Effector CD4-positive, alpha-beta T cell (primary cell): Measurements from ENCODE around the gene CDKL2.
"Not testable (repeated sequence)": the region's sequence is repeated elsewhere in the genome, so short reads cannot be mapped to it uniquely, and the experiment has no call there.

Source experiments
- DNase-seq: peaks from one replicate; pipeline ENCODE4 v3.0.0-alpha.2; 2020
- total RNA-seq: gene quantifications from one replicate; lab custom pipeline; 2026; lab: John Stamatoyannopoulos, UW

The CDKL2 gene
- total RNA-seq: 3.0 reads per million, percentile 10 among the genes with 10 or more reads in this experiment

DNA sequence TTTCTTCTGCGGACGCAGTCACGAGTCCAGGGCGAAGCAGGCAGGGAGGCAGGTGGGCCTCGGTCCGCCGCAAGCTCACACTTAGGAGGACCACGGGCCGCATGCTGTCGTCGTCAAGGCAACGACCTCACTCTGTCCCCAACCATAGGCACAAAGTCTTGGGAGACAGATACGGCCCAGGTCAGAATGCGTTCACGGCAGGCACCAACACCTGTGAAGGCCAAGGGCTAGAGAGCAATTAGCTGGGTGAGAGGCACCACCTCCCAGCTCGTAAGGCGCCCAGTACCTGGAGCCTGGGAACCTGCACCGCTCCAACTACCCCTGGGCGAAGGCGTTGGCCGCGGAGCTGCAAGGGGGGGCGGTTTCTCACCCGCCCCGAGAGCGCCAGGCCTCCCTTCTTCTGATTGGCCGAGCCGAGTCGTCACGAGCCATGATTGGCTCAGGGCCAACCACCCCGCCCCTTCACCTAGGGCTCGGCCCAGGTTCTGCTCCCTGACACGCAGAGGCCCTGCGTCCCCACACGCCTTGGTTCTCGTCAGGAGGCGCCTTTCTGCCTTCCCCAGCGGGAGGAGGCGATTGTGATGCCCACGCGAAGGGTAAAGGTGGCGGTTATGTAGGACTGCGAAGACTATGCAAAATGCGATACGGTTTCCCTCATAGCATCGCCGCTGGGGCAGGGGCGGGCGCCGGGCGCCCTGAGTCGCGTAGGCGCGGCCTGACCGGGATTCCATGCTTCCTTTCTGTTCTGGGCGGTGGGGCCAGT is at the start of gene CDKL2:
Gene CDKL2 (minus strand): TSS at position 355 of the 763 bp plus-strand sequence. CDS start 4,540 bp downstream, outside the sequence.
- peak; percentile 91 for DNase-seq

DNA sequence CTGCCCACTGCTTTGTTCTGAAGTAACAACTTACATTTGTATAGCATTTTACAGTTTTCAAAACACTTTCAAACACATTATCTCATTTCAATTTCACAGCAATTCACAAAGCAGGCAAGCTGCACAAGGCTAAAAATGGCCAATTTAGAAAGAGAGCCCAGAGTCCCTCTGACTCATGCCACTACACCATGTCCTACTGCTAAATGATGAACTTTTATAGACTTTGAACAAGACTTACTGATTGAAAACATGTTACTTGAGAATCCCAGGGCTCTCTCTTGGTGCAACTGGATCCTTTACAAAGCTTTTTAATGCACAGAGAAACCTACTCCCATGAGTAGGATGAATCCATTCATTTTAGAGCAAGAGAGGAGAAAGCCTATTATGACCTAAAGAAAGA is 48.6 kb upstream of the CDKL2 start:
- no peak for DNase-seq

DNA sequence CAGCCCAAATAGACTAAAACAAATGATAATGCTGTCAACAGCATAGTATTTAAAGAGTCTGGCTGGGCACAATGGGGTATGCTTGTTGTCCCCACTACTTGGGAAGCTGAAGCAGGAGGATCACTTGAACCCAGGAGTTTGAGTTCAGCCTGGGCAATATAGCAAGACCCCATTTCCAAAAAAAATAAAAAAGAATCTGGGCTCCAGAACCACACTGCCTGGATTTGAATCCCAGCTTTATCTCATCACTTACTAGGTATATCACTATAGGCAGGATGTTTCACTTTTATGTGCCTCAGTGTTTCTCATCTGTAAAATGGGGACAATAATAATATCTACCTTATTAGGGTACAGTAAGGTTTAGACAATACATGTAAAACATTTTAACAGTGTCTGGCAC is 48.1 kb upstream of the CDKL2 start:
- DNase-seq: no peak

DNA sequence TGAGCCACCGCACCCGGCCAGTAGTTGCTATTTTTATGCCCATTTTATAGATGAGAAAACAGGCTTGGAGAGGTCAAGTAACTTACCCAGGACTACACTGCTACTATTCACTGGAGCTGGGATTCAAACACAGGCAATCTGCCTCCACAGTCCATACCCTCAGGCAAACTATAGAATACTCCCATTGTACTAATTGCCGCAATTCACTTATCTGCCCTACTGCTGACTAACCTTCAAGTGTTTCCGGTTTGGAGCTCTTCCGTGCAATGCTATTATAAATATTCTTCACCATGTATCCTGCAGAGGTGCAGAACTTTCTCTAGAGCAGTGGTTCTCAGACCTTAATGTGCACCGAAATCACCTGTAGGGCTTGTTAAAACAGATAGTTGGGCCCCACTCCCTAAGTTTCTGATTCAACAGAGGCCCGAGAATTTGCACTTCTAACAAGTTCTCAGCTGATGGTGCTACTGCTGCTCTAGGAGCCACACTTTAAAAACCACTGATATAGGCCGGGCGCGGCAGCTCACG is 44.7 kb upstream of the CDKL2 start:
- no peak for DNase-seq

DNA sequence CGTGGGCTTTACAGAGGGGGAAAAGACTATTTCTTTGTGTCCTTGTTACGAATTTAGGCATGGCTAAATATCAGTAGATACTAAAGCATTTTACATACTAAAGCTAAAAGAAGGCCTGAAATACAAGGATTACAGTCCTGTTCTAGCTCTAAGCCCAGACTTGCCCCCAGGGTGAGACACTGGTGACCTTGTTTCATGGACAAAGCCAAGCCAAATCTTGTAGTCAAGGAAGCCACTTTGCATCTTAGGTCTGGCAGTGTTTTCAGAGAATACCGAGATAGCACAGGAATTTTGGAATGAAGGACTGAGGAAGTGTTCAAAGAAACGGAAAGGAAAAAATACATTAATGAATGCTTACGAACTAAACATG is 43.6 kb upstream of the CDKL2 start:
- no peak for DNase-seq

DNA sequence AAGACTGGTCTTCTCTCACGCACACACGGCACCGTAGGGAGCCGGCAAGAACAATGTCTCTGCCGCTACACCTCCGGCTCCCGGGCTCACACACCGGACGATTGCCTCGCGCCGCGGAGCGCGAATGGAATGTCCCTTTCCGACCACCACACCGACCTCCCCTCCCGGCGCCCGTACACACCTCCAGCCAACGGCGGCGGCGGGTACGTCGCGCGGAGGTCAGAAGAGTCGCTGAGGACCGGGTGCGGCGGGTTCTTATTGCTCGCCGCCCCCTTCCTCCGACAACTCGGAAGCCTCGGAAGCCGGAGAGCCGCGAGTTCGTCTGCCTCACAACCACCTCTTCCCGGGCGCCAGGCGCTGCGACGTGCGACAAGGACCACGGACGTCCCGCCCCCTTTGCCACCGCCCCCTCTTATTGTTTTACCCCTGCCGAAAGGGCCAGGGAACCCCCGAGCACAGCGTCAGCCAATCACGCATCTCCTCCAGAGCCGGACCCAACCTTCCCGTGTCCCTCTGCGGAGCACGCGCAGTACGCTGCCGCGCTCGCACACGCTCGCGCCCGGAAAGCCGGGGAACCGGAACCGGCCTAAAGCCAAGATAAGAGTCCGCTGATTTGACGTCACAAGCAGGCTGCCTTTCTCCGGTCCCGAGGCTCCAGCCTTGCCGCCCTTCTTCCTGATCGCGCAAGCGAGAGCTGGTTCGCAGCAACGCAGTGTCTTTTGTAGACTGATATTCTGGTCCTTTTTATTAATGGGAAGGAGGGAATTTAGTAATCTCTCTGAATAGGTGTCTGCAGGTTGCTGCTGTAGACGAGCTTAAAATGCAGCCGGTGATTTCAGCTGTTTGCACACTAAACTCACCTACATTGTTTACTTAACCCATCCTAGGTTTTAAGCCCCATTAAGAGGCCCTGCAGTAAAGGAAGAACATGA is 43.0 kb upstream of the CDKL2 start, which contains the start of gene G3BP2:
Gene G3BP2 (minus strand): TSS at position 385 of the 932 bp plus-strand sequence. CDS start 11,386 bp downstream, outside the sequence.
- DNase-seq: peak; percentile 96

DNA sequence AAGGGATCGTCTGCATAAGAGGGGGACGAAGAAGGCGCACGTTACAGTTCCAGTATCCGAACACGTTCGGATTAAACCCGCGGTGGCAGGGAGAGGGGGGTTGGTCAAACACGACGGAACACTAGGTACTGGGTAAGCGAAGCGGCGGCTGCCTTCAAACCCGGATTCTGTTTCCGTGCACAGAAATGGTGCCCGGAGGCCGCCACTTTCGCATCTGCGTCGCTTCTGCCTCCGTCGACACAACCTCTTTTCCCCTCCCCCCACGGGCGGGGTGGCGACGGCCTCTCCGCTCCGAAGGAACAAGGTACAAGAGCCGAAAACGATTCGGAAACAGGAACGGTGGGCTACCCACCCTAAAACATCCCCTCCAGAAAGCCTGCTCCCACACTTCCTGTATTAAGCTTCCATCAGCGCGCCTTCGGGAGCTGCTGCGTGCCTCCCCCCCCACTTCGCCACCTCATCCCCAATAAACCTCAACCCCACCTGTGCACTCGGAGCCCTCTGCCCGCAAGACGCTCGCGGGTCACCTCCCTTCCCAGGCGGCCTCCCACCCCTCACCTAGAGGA is 42.2 kb upstream of the CDKL2 start:
- DNase-seq: peak; percentile 71

DNA sequence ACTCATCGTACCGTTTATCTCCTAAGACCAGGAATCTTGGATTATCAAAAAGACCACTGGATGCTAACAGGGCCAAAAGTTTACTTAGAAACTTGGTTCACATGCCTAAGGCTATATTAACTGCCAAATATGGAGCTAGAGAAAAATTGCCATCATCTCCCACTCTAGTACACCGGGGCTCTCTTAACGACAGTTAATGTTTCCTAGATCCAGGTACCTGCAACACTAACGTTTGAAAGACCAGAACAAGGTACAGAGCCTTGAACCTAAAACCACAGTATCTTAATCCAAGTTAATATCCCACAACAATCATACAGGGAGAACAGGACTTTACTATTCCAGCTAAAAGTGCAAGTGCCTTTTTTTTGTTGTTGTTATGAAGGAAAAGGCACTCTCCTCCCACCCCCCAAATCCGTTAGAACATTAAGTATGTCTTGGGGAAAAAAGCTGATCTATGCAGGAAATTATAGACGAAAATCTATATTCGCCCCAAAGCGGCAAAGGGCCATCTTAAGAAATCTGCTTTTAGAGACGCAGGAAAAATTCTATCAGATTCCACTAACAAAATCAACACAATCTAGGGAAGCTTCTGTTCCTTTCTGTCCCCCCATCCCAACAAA is 41.6 kb upstream of the CDKL2 start:
- DNase-seq: no peak

DNA sequence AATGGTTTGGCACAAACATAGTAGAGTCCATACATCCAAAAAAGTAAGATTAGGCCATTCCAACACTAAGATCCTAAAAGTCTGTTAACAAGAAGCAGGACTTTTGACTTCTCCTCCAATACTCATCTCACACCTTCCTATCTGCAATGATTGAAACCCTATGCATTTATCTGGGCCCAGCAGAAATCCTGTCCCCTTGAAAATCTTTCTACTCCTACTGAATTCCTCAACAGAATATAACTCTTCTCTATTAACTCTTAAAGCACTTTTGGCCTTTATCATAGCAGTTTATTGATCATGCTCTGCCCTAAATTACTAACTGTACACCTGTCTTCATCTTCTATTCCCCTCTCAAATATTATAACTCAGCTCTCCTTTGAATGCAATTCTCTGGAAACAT is 38.3 kb upstream of the CDKL2 start:
- DNase-seq: no peak

DNA sequence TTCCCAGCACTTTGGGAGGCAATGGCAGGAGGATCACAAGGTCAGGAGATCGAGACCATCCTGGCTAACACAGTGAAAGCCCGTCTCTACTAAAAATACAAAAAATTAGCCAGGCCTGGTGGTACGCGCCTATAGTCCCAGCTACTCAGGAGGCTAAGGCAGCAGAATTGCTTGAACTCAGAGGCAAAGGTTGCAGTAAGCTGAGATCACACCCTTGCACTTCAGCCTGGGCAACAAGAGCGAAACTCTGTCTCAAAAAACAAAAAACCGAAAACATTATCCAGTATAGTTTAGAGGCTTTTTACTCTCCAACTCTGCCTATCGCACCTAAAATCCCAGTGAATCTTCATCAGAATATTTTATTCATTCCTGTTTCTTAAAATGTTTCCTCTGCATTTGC is 37.3 kb upstream of the CDKL2 start:
- not testable (repeated sequence) for DNase-seq

DNA sequence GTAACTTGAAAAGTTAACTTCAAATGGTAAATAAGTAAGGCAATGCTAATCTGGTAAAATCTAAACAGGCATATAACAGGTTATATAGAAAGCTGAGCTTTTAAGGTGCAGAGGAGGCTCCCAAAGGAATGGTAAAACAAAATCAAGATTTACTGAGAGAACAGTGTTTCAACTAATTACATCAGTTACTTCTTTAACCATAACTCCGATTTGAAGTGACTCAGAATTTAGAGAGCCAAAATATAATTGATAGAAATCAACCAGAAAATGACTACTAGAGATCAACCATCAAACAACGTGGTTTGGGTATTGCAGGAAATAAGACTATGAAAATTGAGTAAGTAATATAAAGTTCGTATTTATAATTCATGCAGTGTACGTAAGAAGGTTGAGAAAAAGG is 36.0 kb upstream of the CDKL2 start:
- no peak for DNase-seq

DNA sequence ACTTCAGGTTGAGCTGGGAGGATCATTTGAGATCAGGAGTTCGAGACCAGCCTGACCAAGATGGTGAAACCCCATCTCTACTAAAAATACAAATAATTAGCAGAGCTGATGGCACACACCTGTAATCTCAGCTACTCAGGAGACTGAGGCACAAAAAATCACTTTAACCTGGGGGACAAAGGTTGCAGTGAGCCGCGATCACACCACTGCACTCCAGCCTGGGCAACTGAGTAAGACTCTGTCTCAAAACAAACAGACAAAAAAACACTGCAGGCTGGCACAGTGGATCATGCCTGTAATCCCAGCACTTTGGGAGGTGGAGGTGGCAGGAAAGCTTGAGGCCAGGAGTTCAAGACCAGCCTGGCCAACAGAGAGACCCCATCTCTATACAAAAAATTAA is 34.3 kb upstream of the CDKL2 start:
- DNase-seq: not testable (repeated sequence)

DNA sequence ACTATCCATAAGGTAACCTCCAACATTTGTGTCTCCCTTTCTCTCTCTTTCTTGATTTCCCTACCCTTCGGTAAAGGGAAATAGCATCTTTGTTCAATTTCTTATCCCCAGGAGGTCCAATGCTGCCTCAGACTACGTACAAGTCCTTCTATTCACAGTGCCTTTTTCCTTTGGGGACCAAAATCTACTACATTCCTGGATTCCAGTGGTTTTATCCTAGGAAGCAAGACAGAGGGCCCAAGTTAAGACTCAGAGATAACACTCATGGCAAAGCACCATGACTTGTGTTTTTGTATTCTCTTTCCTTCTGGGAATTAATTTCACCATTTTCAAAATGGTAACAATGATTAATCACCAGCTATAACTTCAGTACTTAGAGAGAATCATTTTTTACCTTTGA is 32.3 kb upstream of the CDKL2 start:
- DNase-seq: no peak

DNA sequence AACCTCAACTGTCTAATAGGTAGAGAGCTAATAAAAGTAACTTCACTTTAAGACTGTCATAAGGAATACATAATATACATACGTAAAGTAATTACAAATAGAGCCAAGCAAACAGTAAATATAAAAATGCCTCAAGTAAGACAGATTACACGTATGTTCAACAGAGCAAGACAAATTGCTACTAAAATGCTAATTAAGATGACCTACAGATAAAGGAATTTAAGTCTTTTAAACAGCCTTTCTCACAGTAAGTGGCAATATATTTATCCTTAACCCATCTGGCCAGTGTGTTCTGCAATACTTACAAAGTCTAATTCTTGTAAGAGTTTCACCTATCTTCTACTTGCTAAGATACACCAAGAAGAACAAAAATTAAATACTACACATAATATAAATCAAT is 30.2 kb upstream of the CDKL2 start:
- no peak for DNase-seq

DNA sequence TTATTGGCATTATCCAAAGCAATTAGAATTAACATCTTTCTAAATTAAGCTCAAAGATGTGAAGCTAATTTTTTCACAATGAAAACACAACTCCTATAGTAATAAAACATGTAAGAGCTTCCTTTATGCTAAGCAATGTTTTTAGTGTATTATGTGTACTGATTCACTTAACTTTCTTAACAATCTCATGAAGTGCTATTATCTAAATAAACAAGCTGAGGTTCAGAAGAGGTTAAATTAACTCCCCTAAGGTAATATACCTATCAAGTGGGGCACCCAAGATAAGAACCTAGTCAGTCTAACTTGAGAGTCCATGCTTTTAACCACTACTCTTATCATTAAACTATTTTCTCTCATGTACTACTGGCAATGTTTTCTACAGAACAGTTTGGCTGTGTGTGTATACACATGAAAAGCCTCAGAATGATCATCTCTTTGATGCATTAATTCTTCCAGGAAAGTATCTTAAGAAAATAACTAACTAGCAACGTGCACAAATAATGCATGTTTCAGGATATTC is 29.2 kb upstream of the CDKL2 start:
- no peak for DNase-seq

DNA sequence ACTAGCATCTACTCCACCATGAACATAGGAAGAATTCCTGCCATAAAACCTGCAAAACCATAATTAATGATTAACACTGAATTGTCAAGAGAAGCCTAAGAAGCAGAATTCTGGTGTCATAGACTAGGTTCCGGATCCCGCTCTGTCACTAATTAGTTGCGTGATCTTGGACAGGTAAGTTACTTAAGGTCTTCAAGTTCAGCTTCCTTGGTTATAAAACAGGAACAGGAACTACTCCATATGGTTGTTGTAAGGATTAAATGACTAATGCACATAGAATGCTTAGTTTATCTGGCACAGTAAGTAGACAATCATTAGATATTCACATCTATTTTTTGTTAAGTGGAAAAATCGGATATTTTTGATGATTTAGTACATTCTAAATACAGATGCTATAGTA is 28.5 kb upstream of the CDKL2 start:
- no peak for DNase-seq

DNA sequence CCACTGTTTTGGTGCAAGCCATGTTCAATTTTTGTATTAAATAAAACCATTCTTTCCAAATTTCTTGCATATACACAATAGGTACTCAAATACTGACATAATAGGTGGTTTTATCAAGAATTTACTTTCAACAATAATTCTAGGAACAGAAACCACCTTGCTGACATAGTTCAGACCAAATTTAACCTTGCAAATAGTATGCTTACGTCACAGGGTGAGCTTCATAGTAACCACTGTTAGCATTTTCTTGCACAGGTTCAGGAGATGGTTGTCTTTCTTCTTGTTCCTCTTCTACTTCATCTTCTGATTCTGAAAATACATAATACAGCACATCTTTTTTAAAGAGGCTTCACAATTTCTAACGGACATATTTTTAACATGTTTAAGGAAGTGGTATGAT is 25.2 kb upstream of the CDKL2 start:
- DNase-seq: no peak

DNA sequence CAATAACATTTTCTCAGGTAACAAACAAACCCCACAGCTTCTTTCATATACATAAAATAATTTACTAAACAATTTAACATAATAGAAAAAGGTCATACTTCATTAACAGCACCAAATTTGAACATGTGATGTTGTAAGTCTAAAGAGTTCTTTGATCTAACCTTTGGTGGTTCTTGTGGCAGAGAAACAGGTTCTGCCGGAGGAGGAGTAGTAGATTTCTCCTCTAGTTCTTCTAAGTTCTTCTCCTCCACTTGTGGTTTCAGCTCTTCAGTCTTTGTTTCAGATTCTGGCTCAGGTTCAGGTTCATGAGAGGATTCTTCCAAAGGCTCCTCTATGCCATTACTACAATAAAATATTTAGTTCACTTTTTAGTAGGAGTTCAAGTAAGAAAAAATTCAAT is 24.6 kb upstream of the CDKL2 start:
- DNase-seq: no peak

DNA sequence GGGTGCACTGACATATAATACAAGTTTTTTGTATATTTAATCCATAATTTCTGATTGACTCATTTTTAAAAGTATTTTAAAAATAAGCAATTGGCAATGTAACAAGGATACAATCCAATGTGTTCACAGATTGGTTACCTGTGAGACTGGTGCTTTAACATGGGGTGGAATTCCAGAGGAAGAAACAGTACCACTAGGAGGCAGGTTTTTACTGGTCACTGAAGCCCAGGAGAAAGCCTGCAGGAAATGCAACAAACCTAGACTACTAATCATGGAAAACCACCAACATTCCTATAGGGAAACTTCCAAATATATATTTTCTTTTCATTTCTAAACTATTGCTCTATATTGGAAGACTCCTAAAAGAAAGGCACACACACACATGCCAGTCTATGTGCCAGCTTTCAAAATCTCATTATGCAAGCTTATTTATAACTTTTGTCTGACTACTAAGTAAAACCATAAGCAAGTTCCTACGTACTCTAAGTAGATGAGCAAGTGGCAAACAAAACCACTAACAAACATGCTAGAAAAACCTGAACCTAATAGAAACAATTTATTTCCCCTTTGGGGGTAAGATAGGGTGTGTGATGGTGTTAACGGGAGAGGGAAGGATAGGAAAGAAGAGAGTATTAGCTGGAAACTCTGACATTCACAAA is 23.6 kb upstream of the CDKL2 start:
- DNase-seq: no peak

DNA sequence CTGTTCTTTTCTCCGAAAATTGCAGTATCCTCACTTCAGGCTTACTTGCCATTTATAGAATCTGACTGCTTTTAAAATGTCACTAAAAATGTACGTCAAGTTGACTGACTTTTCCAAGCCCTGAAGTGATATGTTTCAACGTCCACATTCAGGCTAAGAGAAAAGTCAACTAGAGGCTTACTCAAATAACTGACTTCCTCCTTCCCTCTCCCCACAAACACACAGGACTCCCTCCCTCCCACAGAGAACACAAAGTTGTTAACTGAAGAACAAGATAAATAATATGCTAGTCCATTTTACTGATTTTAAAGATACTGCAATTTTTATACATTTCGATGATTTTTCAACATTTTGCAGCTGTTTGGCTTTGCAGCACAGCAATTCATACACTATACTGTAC is 13.8 kb upstream of the CDKL2 start:
- no peak for DNase-seq

DNA sequence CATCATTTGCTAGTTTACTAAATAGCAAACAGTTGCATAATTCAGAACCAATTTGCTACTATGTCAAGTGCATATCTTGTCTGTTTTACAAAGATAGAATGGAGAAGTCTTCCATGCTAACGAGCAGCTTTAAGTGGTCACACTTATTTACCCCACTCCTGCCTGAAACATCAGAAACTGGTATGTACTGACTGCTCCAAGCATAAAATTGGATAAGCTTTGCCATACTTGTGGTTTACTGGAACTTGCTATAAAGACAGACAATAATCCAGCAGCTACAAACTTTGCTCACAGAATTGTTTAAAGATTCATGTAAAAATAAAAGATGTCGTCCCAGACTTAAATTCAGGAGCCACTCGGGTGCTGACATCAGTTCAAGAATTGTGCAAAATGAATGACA is 13.3 kb upstream of the CDKL2 start:
- no peak for DNase-seq

DNA sequence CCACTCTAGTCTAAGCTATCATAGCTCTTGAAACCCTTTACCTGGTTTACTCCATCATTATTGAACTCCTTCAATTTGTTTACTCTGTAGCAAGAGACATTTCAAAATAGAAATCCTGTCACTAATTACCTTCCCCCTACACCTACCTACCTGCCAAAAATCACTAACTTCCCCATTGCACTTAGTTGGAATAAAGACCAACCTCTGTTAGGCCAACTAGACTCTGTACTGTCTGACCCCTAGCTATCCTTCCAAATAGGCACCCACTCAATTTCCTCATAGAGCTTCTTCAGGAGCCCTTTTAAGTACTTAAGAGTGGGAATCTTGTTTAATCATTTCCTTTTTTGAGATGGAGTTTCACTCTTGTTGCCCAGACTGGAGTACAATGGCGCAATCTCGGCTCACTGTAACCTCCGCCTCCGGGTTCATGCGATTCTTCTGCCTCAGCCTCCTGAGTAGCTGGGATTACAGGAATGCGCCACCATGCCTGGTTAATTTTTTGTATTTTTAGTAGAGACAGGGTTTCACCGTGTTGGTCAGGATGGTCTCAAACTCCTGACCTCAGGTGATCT is 8.9 kb upstream of the CDKL2 start:
- DNase-seq: no peak
